ENCODE data around the gene FBXW11. TPM values are rescaled to one million over a fixed set of nuclear protein-coding genes. Genes with fewer than 3 reads are reported as not detected.
"Not testable (repeated sequence)": the region's sequence is repeated elsewhere in the genome, so short reads cannot be mapped to it uniquely, and the experiment has no call there.

FBXW11 gene
- polyA plus RNA-seq, 5 donors = 44.7 to 58.4 (median 53.4) TPM

DNA sequence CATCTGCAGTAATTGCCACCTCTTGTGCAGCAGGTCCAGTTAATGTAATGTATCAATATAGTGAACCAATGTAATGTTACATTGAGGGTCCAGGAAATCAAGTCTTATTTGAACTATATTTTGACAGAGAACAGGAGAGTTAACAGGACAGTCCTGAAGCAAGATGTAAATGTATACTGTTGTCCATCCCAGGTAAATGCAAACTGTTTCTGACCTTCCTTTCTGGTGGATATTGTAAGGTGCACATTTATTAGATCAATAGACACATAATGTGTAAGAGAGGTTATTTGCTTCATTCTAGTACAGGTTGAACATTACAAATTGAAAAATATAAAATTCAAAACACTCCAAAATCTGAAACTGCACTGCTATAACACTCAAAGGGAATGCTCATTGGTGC, 23.4 kb upstream of the FBXW11 start:
- DNase-seq = no peak

- DNase-seq = no peak
These were observed 21.7 kb upstream of the FBXW11 start for GRCh38 chr5:172028167-172028566.

DNA sequence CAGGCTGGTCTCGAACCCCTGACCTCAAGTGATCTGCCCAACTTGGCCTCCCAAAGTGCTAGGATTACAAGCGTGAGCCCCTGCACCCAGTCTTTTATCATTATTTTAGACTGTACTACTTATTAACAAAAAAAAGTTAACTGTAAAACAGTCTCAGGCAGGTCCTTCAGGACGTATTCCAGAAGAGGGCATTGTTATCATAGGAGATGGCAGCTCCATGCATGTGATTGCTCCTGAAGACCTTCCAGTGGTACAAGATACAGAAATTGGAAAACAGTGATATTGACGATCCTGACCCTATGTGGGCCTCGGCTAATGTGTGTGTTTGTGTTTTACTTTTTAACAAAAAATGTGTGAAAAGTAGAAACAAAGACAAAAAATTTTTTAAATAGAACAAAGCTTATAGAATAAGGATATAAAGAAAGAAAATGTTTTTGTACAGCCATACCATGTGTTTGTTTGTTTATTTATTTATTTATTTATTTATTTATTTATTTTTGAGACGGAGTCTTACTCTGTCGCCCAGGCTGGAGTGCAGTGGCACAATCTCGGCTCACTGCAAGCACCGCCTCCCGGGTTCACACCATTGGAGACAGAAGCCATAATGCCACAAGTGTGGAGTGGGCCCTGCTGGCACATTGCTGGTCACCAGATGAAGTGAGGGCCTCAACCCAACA, 13.8 kb upstream of the FBXW11 start:
- DNase-seq = not testable (repeated sequence)

- no peak for DNase-seq
These were observed 8.9 kb upstream of the FBXW11 start for GRCh38 chr5:172015346-172015745.

DNA sequence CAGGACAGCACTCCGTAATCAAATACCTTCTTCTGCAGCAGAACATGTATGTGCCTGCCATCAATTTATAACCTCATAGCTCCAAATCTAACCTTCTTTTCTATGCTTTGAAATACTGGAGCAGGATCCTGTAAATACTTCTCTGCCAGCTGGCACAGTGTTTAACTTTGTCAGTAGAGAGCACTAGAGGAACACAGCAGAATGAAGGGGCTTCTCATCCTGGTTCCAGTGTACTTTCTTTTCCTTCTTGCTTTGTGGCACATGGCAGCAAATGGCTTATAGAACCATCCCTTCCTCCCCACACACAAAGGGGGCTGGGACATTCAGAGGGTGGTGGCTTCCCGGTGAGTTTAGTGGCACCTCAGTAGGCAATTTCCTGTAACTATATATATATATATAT, 3.8 kb upstream of the FBXW11 start:
- DNase-seq = peak in 1 of 2 donors; percentile 23

DNA sequence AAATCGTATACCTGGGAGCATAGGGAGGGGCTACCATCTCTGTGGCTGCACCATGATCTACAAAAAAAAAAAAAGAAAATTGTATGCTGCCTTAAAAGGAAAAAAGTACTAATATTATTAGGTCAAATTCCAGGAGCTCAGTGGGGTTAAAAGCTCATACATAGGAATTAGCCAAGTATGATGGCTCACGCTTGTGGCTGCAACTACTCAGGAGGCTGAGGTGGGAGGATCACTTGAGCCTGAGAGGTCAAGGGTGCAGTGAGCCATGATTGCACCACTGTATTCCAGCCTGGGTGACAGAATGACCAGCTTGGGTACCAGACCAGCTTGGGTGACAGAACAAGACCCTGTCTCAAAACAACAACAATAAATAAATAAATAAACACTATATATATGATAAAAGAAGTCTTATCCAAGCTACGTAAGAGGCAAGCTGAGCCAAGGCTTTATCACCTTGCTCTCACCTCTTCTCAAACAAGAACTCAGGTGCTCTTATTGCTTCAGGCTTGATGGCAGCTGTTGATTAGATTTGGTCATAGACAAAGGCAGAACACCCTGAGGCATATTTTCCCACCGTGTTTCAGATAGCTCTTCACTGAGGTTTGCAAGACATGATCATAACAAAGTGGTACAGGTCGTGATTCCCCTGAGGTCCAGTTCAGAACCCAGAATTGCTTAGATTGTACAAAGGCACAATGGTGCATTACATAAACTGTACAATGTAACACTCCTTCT, 3.3 kb upstream of the FBXW11 start:
- no peak for DNase-seq

- no peak for DNase-seq
These were observed 2.3 kb upstream of the FBXW11 start for GRCh38 chr5:172008689-172009141.

DNA sequence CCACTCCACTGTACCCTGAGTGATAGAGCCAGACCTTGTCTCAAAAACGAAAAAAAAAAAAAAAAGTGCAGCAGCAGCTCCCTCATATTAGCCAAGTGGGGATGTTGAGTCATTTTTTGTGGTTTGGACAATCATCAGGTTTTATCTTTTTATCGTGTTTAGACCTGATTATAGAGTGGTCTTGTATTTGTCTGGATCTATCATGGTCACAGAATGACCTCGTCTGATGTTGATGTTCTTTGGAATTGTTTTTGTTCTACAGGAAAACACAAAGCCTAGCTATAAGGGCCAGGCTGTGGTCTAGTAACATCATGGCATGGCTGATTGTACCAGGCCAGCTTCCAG, 1.6 kb upstream of the FBXW11 start:
- DNase-seq = no peak

DNA sequence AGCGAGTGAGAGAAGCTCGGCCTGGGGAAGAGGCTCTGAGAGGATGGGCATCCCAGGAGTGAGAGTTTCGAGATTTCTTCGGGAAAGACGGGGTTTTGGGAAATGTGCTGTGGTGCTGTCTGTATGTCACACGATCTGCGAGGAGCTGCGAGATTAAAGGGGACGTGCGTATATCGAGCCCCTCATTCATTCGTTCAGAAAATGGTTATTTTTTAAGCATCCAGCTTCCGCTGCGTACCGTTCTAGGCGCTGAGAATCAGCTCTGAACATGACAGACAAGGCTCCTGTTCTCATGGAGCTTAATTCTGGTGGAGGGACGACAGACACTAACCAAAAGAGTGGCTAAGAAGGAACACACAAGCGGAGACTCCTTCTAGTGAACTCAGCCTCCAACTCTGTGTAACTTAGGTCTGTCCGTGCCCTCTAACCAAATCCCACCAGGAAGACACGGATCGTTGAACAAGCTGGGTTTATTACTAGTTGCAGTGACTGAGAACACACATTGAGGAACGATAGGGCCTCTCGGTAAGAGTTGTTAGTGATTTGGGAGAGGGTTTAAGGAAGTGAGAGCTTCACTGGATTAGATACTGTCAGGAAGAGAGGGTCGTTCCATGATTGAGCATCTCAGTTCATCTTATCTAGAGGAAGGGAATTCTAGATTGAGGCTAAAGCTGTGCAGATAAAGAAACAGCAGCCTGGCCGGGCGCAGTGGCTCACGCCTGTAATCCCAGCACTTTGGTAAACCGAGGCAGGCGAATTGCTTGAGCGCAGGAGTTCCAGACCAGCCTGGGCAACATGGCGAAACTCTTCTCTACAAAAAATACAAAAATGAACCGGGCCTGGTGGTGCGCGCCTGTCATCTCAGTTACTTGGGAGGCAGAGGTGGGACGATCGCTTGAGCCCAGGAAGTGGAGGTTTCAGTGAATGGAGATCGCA, 1.0 kb upstream of the FBXW11 start:
- no peak for DNase-seq

DNA sequence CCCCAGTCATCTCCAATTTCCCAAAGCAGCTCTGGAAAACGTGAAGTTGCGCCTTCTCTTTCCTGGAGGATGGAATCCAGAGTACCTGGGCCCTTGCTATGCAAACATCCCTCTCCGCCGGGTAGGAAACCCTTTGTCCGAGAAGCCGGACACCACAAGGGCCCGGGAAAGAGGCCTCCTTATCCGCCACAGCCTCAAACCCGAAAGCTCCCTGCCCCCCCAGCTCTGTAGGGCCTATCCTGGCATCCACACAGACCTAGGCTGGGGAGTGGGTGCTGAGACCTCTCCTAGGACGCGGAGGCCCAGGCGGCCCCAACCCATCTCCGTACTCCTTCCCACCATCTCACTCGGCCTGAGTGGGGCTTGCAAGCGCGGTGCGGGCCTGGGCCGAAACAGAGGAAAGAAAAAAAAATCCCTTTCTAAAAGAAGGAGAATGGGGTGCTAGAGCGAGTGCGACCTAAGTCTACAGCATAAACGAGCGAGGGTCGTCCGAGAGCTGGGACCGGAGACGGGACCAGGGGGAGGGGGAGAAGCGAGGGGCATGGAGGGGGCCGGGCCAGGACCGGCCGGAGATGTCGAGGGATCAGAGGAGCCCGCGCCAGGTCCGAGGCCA, 624 bp downstream of the FBXW11 start:
- DNase-seq = peak in 1 of 2 donors; percentile 56

GRCh38 chr5:172004824-172005237, 1.6 kb downstream of the FBXW11 start:
- no peak for DNase-seq

- DNase-seq = no peak
These were observed 2.7 kb downstream of the FBXW11 start for GRCh38 chr5:172003746-172004145.

DNA sequence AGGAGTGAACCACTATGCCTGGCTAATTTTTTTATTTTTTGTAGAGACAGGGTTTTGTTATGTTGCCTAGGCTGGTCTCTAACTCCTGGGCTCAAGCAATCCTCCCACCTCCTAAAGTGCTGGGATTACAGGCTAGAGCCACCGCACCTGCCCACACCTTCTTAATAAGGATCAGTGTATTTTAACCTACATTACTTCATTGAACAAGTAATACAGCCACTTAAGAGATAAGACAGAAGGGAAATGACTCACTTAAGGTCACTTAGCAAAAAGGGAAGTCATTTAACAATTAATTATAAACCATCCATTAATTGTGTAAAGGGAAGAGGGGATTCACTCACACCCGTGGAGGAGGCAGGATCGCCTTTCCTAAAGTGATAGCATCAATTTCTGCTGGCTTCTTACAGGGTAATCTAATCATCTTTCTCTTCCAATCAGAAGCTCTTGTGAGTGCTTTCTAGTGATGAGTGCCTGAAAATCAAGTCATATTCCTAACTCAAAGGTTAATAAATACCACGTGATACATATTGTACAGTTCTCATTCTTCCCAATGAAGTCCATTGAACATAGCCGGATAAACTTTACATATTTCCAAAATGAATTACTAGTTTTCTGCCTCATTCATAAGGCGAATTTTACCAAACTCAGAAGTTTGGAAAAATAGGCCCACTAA, 3.5 kb downstream of the FBXW11 start:
- DNase-seq = no peak

- no peak for DNase-seq
These were observed 4.1 kb downstream of the FBXW11 start for GRCh38 chr5:172002310-172002709.

DNA sequence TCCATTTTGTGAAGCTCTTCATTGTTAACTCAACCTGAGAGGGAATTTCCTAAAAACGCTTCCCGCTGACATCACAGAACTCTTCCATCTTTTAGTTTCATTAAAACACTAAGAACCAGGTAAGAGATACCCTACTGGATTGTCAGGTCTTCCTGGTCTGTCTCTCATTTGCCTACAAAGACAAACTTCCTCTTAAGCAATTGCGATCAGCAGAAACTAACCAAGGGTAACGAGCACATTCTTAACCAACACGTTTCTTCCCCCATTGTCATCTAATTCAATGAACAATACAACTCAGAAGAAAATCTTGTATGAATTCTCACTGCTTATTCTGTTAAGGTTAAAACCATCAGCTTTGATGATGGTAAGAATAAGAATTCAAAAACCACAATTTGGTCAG, 6.6 kb downstream of the FBXW11 start:
- no peak for DNase-seq

GRCh38 chr5:171999100-171999499, 7.3 kb downstream of the FBXW11 start:
- no peak for DNase-seq

GRCh38 chr5:171997011-171997410, 9.4 kb downstream of the FBXW11 start:
- DNase-seq = no peak

DNA sequence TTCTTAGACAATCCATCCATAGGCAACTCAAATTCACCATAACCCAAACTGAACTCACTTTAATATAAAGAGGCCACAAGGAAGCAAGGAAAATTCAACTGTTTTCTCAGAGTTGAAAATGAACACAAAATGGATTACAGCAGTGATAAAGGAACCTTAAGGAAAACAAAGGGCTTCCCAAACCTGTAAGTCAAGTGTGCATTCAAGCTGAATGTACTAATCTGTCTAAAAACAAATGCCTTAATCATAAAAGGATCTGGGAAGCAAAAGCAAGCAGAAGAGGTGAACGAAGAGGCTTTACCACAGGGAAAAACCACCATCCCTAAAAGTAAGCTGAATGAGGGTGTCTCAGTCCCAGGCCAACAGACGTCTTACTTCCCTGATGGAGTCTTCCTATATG, 13.6 kb downstream of the FBXW11 start:
- no peak for DNase-seq

DNA sequence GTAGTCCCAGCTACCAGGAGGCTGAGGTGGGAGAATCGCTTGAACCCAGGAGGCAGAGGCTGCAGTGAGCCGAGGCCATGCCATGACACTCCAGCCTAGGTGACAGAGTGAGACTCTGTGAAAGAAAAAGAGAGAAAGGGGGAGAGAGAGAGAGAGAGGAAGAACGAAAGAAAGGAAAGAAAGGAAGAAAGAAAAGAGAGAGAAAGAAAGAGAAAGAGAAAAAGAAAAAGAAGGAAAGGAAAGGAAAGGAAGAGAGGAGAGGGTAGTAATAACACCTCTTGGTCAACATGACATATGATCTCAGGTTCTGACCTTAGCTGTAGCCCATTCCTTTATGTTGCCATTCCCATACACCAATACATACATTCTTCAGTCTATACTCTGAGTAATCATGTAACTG, 14.1 kb downstream of the FBXW11 start:
- DNase-seq = no peak

GRCh38 chr5:171990713-171991015, 15.8 kb downstream of the FBXW11 start:
- no peak for DNase-seq

- no peak for DNase-seq
These were observed 16.3 kb downstream of the FBXW11 start for GRCh38 chr5:171989946-171990712.
